B cell (primary cell): Measurements from ENCODE around the gene EPB41L4B.

Experiments used
- CTCF ChIP-seq: fragments of 200-600 bp; IDR thresholded peaks from one replicate; pipeline ENCODE4 v1.8.0; 2022; ENCODE audit warnings: antibody characterized with exemption, mild to moderate bottlenecking
- EZH2 ChIP-seq: IDR thresholded peaks from 2 replicates; pipeline ENCODE4 v1.6.1; 2012; ENCODE audit warnings: borderline replicate concordance, low read depth, mild to moderate bottlenecking, moderate library complexity, low read length; ENCODE audit not compliant: insufficient read depth, poor library complexity, severe bottlenecking

DNA sequence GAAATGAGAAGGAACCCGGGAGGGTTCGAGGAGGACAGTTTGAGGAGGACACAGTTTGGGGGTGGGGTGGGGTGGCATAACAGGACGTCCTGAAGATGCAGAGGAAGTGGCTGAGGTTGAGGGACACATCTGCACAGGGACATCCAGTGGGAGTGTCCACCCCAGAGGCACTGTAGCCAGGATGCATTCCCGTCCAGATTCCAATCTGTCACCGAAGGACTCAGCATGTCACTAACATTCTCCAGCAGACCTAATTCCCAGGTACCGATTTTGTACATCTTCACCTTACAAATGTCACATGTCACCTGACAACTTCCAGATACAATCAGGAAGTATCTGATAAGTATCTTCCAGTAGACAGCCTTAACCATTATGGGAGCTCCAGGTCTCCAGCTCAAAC is 42.6 kb downstream of the EPB41L4B start:
- TF ChIP-seq CTCF (no peak), EZH2 (no peak)
